ENCODE results near the gene INPP5E.

DNA sequence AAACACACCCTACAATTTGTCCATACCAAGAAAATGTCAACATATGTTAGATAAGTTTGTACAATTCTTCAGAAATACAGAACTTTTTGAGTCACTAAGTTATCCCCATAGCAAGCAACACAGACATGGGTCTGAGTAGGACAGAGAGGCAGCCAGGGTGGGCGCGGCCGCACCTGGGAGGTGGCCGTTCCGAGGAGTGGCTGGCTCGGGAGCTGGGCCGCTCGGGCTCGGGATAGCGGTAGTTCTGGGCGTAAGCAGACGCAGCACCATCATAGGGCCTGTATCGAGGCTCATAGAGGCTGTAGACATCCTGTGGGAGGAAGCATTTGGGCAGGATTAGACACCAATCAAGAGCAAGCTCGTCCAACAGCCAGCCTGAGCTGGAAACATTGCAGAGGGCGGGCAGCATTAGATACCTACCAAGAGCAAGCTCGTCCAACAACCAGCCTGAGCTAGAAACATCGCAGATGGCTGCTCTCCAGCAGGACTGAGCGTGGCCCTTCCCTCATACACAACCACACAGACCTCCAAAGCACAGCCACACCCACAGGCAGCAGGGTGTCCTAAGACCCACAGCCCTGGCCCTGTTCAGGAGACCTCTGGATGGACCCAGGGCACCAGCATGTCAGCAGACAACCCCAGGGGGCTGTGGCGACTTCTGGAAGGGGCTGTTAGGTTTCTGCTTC lies 32.3 kb upstream of the INPP5E start:
- TF ChIP-seq, protein P1, sequence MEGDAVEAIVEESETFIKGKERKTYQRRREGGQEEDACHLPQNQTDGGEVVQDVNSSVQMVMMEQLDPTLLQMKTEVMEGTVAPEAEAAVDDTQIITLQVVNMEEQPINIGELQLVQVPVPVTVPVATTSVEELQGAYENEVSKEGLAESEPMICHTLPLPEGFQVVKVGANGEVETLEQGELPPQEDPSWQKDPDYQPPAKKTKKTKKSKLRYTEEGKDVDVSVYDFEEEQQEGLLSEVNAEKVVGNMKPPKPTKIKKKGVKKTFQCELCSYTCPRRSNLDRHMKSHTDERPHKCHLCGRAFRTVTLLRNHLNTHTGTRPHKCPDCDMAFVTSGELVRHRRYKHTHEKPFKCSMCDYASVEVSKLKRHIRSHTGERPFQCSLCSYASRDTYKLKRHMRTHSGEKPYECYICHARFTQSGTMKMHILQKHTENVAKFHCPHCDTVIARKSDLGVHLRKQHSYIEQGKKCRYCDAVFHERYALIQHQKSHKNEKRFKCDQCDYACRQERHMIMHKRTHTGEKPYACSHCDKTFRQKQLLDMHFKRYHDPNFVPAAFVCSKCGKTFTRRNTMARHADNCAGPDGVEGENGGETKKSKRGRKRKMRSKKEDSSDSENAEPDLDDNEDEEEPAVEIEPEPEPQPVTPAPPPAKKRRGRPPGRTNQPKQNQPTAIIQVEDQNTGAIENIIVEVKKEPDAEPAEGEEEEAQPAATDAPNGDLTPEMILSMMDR (conservative IDR thresholded peaks at IDR 0.05 in 1 of 2, IDR thresholded peaks at IDR 0.05 in 1 of 2; ENCODE audit: low read depth in 1 of 2, low read length in 2 of 2): no peak
- no peak for TF ChIP-seq EZH2 (IDR thresholded peaks at IDR 0.05; ENCODE audit: low read length, missing control alignments)
